Measurements from ENCODE around the gene AGPAT2.

The AGPAT2 gene

GRCh38 chr9:136728080-136728547, 40.9 kb upstream of the AGPAT2 start (continued):
- peak; percentile 78 for TF ChIP-seq EGR2 (tag by site-specific recombination; IDR thresholded peaks at IDR 0.05; ENCODE audit: low read depth)
- no peak for TF ChIP-seq ZNF112 (tag by site-specific recombination; IDR thresholded peaks at IDR 0.05)
- no peak; the same call in 1 of the 2 replicates for TF ChIP-seq ZFP41 (tag by site-specific recombination; IDR thresholded peaks at IDR 0.05; ENCODE audit: borderline replicate concordance)
- peak; percentile 38; the same call in 1 of the 2 replicates for TF ChIP-seq MZF1 (tag by site-specific recombination; IDR thresholded peaks at IDR 0.05; ENCODE audit: borderline replicate concordance)
- no peak for TF ChIP-seq ZNF837 (tag by site-specific recombination; IDR thresholded peaks at IDR 0.05)
- no peak for TF ChIP-seq ZNF398 (tag by site-specific recombination; IDR thresholded peaks at IDR 0.05)
- no peak for TF ChIP-seq HOXA7 (CRISPR knock-in tag; IDR thresholded peaks at IDR 0.05; ENCODE audit: borderline replicate concordance)
- TF ChIP-seq ZNF623 (tag by site-specific recombination; IDR thresholded peaks at IDR 0.05): 0 out of 2 replicates have a peak, but pooled peaks have one; percentile 15

- no peaks in the 10 kb centered on the region for H3K9me3 ChIP-seq (ENCODE audit: control insufficient read depth, insufficient read depth, low read depth, low read length)
- no peaks in the 10 kb centered on the region; the same call in 1 of the 2 replicates for H3K4me1 ChIP-seq (ENCODE audit: control insufficient read depth, insufficient read depth, low read length)
- peak overlapping the region; percentile 71; the same call in 1 of the 2 replicates for H3K27ac ChIP-seq (ENCODE audit: extremely low read depth, low read depth, low read length)
- ChIA-PET POLR2A (interaction anchor here (0.6 to 4.0 kb wide), 17 partner anchors 8 to 756 kb away, joined by 3 to 79 read pairs (median 8); partner anchors contain the start of genes DIPK1B and LCN6), CTCF (interaction anchor here (0.6 to 3.9 kb wide), 13 partner anchors 11 to 316 kb away, joined by 3 to 14 read pairs (median 4); partner anchors contain the start of genes ENTR1 and PMPCA)
- peak overlapping the region; percentile 59 for H3K4me3 ChIP-seq (ENCODE audit: low read depth, low read length)
- peaks cover 0 to 53% of the 10 kb centered on the region in 2 experiments; a peak in 2 of 3 replicates for H3K36me3 ChIP-seq (ENCODE audit: control insufficient read depth in 2 of 2, insufficient read depth in 1 of 2, low read length in 2 of 2)
- no peak for TF ChIP-seq ZNF558 (tag by site-specific recombination; IDR thresholded peaks at IDR 0.05)
- 0 out of 2 replicates have a peak, but pooled peaks have one; percentile 11 for TF ChIP-seq ZBTB48 (tag by site-specific recombination; IDR thresholded peaks at IDR 0.05)
- TF ChIP-seq ZNF561 (tag by site-specific recombination; IDR thresholded peaks at IDR 0.05; ENCODE audit: borderline replicate concordance): peak; percentile 56; the same call in 1 of the 2 replicates
- TF ChIP-seq KLF9 (tag by site-specific recombination; IDR thresholded peaks at IDR 0.05; ENCODE audit: low read depth): no peak
- peak; percentile 96 for TF ChIP-seq CTCF (tag by site-specific recombination; IDR thresholded peaks at IDR 0.05)
- TF ChIP-seq ZNF837 (tag by site-specific recombination; IDR thresholded peaks at IDR 0.05): no peak
- no peak for TF ChIP-seq ZNF629 (tag by site-specific recombination; IDR thresholded peaks at IDR 0.05)
- TF ChIP-seq ZNF404 (tag by site-specific recombination; IDR thresholded peaks at IDR 0.05): no peak
- 0 out of 2 replicates have a peak, but pooled peaks have one; percentile 6 for TF ChIP-seq ZXDB (tag by site-specific recombination; IDR thresholded peaks at IDR 0.05)
- TF ChIP-seq ZSCAN30 (tag by site-specific recombination; IDR thresholded peaks at IDR 0.05): 0 out of 2 replicates have a peak, but pooled peaks have one; percentile 26
- no peak; the same call in 1 of the 2 replicates for TF ChIP-seq BCL11B (tag by site-specific recombination; IDR thresholded peaks at IDR 0.05; ENCODE audit: low read depth)
- TF ChIP-seq ZNF549 (tag by site-specific recombination; IDR thresholded peaks at IDR 0.05): no peak
- TF ChIP-seq GFI1B (tag by site-specific recombination; IDR thresholded peaks at IDR 0.05): 0 out of 2 replicates have a peak, but pooled peaks have one; percentile 30
- peak; percentile 90 for TF ChIP-seq PRDM4 (tag by site-specific recombination; IDR thresholded peaks at IDR 0.05)
- peak; percentile 57; the same call in 1 of the 2 replicates for TF ChIP-seq ZEB2 (tag by site-specific recombination; IDR thresholded peaks at IDR 0.05)
- peak; percentile 16; the same call in 1 of the 2 replicates for TF ChIP-seq SP7 (tag by site-specific recombination; IDR thresholded peaks at IDR 0.05)
Measured at GRCh38 chr9:136726631-136727191, 39.5 kb upstream of the AGPAT2 start.
